Myometrial cell (primary cell): ENCODE results near the gene CCDC6. TPM values are rescaled to one million over a fixed set of nuclear protein-coding genes. Genes with fewer than 3 reads are reported as not detected.

Source experiments
- total RNA-seq: library from RNA; depleted of rRNA; stranded (reverse); fragments of >200 nt; gene quantifications from 2 replicates; pipeline ENCODE4 v1.2.3, GENCODE V29; 2015

Gene CCDC6
- 25.9 and 32.6 TPM in 2 replicates for total RNA-seq

DNA sequence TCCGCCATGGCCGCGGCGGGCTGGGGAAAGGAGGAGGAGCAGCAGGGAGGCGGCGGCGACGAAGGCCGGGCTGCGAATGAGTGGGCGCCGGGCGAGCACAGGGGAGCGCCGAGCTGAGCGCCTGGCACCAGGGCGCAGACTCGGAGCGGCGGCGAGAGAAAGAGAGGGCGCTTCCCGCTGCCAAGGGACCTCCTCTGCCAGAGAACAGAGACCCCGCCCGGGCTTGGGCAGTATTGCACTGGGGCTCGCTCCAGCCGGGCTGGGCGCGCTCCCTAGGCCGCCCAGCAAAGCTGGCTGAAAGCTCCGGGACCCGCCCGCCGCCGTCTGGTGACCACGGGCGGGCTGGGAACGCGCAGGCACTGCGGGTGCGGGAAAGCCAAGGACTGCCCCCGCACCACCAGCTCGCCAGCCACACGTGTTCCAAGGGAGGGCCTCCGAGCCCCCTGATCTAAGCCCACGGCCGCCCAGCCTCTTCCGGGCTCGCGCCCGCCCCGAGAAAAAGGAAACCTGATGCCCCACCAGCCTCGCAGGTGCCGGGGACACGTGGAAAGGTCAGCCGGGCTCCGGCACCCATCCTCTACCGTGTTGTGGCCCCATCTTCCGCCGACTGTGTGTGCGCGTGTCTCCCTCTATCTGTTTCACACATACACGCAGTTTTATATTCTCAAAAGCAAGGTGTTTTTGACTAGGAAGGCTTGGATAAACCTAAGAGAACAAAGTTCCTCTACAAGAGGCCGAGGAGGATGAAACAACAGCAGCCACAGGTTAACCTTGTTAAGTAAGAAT, at the start of gene CCDC6:
Gene CCDC6, minus strand, starts transcription at position 140 of the 786 bp plus-strand sequence. Its CDS starts 132 bp downstream, at position 8.

DNA sequence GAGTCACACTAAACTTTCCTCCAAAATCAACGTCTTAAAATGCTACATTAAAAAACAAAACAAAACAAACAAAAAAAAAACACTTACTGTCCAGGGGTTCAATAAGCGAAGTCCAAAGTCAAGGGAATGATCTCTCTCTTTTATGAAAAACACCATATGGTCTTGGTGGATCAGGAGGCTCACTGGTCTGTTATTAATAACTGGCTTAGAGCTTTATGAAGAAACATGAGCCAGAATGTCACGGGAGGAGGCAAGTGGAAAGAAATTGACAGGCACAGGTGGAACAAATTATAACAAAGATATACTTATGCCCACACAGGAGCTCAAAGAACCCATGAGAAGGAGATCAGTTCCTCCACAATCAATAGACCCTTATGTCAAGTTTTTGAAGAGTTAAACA, 153.1 kb downstream of the CCDC6 start, which contains the start of gene MRLN:
Gene MRLN, minus strand, starts transcription at position 189 of the 400 bp plus-strand sequence.

Other genes with a start within 250 kb of the CCDC6 start
- gene SLC16A9, start 196.7 kb downstream of the CCDC6 start, total RNA-seq: 1.1 TPM in 1 of 2 replicates, not detected in the other
- gene MRLN, start 153.1 kb downstream of the CCDC6 start, total RNA-seq: not detected in 2 replicates